ENCODE data around the gene WIPI1.

- TF ChIP-seq, protein P1, sequence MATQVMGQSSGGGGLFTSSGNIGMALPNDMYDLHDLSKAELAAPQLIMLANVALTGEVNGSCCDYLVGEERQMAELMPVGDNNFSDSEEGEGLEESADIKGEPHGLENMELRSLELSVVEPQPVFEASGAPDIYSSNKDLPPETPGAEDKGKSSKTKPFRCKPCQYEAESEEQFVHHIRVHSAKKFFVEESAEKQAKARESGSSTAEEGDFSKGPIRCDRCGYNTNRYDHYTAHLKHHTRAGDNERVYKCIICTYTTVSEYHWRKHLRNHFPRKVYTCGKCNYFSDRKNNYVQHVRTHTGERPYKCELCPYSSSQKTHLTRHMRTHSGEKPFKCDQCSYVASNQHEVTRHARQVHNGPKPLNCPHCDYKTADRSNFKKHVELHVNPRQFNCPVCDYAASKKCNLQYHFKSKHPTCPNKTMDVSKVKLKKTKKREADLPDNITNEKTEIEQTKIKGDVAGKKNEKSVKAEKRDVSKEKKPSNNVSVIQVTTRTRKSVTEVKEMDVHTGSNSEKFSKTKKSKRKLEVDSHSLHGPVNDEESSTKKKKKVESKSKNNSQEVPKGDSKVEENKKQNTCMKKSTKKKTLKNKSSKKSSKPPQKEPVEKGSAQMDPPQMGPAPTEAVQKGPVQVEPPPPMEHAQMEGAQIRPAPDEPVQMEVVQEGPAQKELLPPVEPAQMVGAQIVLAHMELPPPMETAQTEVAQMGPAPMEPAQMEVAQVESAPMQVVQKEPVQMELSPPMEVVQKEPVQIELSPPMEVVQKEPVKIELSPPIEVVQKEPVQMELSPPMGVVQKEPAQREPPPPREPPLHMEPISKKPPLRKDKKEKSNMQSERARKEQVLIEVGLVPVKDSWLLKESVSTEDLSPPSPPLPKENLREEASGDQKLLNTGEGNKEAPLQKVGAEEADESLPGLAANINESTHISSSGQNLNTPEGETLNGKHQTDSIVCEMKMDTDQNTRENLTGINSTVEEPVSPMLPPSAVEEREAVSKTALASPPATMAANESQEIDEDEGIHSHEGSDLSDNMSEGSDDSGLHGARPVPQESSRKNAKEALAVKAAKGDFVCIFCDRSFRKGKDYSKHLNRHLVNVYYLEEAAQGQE (IDR thresholded peaks at IDR 0.05; ENCODE audit: insufficient replicate concordance, low read depth): no peak
- TF ChIP-seq CTCF (IDR thresholded peaks at IDR 0.05; ENCODE audit: insufficient read depth, low read length): no peak
These were observed 23.3 kb downstream of the WIPI1 start for GRCh38 chr17:68433911-68434508.

Data from HL-60 (cell line).